PC-3 (cell line): ENCODE measurements around the gene XRCC6.

Source experiments
- CTCF ChIP-seq: fragments of 300-600 bp; sonication (generic); conservative IDR thresholded peaks from 2 replicates; pipeline ENCODE4 v1.5.1; 2017; ENCODE audit warnings: antibody characterized with exemption, low read depth, mild to moderate bottlenecking, low read length
- EZH2 ChIP-seq: fragments of 300-600 bp; sonication (generic); IDR thresholded peaks from one replicate; pipeline ENCODE4 v1.6.1; 2017; ENCODE audit warnings: antibody characterized with exemption, mild to moderate bottlenecking, low read length; ENCODE audit not compliant: unreplicated experiment
- EZH2phosphoT487 ChIP-seq: fragments of 300-600 bp; sonication (generic); IDR thresholded peaks from 2 replicates; pipeline ENCODE4 v1.6.1; 2018; ENCODE audit warnings: mild to moderate bottlenecking, antibody characterized with exemption, low read length, borderline replicate concordance

DNA sequence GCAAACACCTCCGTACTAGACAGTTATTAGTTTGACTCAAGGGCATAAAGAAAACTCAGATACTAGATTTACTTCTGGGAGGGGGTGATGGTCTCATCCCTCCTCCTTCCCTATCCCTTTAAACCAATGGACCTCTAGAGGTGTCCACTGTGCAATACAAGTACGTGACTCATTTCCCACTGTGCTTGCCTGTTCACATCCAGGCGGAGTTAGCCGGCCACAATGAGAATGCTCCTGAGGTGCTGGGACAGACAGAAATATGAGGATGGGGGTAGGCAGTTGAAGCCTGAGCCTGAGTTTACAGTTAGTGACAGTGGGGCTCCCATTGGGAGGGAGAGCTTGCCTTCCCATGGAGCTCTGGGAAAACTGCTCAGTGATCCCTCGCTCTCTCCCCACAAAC lies 23.0 kb upstream of the XRCC6 start:
- TF ChIP-seq CTCF (no peak), EZH2 (no peak), EZH2phosphoT487 (no peak)
